GM21619 (cell line): ENCODE data around the gene TMEM242.
"Not testable (repeated sequence)": the region's sequence is repeated elsewhere in the genome, so short reads cannot be mapped to it uniquely, and the experiment has no call there.

Experiments used
- ATAC-seq: cut with Tn5 transposase; IDR thresholded peaks from one replicate; pipeline ENCODE4 v1.9.1; 2021; ENCODE audit not compliant: unreplicated experiment

Gene TMEM242

DNA sequence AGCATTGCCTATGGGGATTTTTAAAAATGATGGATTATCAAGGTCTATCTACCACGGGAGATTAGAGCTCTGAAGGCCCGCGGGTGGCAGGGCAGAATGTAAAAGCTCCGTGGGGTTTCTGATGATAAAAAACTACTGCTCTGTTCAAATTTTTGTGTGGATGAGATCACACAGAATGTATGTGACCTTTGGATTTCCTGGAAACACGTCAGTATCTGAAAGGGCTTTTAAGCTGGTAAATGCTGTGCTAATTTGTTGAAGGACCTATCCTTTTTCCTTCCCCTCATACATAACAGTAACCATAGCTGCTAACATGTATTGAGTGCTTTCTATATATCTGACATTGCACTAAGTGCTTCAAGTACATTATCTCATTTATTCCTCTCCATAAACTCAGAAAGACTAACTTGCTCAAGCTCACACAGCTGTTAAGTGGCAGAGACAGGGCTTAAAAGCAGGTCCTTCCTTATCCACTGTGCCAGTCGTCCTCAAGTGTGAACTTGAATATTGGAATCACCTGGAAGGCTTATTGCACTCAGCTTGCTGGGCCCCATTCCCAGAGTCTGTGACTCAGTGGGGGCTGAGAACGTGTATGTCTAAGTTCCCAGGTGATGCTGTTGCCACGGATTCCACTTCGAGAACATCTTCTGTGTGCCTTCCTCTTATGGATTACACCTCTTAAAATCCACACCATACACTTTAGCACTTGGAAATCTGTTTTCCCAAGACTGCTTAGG lies 1.9 kb upstream of the TMEM242 start:
- no peak for ATAC-seq

DNA sequence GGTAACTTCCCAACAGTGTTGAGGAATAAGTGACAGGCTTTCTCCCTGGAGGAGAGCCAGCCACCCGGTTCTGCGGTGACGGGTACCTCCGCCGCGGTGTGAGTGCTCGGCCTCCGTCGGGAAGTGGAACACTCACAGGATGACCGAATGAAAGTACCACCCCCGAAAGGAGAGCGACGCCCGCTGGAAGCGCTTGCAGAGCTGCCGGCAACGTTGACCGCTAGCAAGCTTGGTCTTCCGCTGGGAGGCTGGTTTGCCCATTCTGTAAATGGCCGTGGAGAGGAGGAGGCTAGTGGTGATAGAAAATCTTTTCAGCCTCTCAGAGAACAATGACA lies 614 bp upstream of the TMEM242 start:
- ATAC-seq = peak; percentile 17

DNA sequence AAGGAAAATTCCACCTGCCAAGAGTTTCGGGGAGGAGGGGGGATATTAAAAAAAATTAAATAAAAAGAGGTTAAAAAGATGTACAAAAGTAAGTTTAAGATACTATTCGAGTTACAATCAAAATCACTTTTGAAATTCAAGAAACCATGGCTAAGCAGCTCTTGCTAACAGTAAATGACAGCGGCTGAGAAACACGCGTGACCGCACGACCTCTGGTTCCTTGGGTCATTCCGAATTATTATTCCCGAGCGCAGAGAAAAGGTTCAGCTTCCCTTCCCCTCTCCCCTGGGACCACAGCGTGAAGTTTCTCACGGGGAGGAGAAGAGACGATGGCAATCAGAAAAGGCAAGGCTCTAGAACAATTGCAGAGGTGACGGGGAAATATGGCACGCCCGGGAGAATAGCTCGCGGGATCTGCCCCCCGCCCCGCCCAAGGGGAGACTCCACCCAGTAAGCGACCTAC lies 496 bp downstream of the TMEM242 start:
- no peak for ATAC-seq

DNA sequence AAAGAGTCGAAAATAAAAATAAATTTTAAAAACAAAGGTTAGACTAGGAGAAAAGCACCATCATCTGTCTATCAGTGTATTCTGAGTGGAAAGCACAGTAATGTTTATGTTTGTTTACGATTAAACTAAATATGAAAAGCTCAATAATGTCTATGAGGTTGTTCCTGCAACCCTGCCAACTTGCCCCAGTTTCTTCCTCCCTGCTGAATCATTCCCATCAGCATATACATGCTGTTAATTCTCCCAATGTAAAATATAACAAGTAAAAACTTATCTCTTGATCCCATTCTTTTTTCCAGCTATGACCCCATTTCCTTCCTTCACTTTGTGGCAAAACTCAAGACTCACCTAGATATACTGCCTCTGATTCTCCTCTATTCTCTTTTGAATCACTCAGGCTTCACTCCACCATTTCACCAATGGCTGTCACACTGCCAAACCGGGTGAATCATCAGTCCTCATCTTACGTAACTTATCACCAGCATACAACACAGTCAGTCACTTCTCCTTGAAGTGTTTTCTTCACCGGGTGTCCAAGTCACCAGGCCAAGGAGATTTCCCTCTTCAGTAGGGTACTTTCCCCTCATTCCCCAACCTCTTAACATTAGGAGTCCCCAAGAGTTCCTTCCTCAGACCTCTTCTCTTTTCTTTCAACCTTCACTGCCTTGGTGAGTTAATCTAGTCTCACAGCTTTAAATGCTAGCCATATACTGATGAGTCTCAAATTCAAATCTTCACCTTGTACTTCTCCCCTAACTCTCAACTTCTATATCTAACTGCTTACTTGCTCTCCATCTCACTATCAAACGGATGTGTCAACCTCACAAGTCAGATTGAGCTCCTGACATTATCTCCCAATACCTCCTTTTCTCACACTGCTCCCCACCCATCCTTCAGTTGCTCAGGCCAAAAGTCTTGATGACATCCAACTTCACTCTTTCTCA lies 6.2 kb downstream of the TMEM242 start:
- no peak for ATAC-seq

DNA sequence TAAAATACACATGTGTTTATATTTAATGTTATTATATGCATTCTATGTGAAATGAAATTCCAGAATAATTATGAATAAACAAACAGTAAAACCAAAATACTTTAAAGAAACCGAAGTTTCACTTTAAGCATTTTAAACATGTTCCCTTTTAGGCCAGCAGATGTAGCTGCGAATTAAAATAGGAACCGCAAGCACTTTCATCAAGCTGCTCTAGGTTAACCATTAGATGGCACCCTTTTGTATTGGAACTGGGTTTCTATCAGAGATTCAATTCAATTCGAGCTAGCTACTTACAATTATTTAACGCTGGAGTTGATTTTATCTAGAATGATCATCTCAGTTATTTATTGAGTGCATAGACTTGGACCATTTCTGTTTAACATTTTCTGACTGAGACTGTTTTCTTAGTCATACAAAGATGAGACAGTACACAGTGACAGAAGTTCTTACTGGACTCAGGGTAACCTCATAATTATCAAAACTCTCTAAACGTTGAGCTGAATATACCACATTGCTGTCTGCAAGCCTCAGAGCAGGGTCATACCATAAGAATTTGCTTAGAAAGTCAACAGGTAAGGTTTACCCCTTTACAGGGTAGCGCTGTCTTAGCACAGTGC lies 8.5 kb downstream of the TMEM242 start:
- peak; percentile 92 for ATAC-seq

DNA sequence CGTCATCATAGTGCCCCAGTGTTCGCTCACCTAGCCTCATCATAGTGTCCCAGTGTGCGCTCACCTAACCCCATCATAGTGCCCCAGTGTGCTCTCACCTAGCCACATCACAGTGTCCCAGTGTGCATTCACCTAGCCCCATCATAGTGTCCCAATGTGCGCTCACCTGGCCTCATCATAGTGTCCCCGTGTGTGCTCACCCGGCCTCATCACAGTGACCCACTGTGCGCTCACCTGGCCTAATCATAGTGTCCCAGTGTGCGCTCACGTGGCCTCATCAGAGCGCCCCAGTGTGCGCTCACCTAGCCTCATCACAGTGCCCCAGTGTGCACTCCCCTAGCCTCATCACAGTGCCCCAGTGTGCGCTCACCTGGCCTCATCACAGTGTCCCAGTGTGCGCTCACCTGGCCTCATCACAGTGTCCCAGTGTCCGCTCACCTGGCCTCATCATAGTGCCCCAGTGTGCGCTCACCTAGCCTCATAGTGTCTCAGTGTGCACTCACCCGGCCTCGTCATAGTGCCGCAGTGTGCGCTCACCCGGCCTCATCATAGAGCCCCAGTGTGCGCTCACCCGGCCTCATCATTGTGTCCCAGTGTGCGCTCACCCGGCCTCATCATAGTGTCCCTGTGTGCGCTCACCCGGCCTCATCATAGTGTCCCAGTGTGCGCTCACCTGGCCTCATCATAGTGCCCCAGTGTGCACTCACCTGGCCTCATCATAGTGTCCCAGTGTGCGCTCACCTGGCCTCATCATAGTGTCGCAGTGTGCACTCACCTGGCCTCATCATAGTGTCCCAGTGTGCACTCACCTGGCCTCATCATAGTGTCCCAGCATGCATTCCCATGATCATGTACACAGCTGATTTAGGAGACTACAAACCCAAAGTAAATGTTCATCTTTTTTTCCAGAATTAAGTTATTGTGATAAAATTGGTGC lies 9.5 kb downstream of the TMEM242 start:
- no peak for ATAC-seq

DNA sequence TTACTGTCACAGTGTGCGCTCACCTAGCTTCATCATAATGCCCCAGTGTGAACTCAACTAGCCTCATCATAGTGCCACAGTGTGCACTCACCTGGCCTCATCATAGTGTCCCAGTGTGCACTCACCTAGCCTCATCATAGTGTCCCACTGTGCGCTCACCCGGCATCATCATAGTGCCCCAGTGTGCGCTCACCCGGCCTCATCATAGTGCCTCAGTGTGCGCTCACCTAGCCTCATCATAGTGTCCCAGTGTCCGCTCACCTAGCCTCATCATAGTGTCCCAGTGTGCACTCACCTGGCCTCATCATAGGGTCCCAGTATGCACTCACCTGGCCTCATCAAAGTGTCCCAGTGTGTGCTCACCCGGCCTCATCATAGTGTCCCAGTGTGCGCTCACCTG lies 10.6 kb downstream of the TMEM242 start:
- no peak for ATAC-seq

DNA sequence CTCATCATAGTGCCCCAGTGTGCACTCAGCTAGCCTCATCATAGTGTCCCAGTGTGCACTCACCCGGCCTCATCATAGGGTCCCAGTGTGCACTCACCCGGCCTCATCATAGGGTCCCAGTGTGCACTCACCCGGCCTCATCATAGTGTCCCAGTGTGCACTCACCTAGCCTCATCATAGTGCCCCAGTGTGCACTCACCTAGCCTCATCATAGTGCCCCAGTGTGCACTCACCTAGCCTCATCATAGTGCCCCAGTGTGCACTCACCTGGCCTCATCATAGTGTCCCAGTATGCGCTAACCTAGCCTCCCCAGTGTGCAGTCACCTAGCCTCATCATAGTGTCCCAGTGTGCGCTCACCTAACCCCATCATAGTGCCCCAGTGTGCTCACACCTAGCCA lies 12.6 kb downstream of the TMEM242 start:
- ATAC-seq = not testable (repeated sequence)

DNA sequence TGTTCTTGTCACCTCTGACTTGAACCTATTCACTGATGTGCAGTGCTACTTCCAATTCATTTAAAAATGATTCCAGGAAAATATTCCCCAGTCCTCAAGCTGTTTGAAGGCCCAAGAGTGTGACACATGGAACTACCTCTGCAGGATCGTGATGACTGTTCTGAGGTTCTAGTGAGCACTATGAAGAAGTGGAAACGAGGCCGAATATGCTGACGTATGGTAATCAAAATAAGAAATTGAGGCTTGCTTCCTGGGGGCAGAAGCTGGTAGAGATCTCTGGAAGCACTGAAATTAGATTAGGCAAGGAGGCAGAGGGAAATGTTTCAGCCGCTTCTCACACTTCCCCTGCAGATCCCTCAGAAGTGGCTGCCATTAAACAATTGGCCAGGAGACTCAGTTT lies 15.7 kb downstream of the TMEM242 start:
- ATAC-seq = no peak

DNA sequence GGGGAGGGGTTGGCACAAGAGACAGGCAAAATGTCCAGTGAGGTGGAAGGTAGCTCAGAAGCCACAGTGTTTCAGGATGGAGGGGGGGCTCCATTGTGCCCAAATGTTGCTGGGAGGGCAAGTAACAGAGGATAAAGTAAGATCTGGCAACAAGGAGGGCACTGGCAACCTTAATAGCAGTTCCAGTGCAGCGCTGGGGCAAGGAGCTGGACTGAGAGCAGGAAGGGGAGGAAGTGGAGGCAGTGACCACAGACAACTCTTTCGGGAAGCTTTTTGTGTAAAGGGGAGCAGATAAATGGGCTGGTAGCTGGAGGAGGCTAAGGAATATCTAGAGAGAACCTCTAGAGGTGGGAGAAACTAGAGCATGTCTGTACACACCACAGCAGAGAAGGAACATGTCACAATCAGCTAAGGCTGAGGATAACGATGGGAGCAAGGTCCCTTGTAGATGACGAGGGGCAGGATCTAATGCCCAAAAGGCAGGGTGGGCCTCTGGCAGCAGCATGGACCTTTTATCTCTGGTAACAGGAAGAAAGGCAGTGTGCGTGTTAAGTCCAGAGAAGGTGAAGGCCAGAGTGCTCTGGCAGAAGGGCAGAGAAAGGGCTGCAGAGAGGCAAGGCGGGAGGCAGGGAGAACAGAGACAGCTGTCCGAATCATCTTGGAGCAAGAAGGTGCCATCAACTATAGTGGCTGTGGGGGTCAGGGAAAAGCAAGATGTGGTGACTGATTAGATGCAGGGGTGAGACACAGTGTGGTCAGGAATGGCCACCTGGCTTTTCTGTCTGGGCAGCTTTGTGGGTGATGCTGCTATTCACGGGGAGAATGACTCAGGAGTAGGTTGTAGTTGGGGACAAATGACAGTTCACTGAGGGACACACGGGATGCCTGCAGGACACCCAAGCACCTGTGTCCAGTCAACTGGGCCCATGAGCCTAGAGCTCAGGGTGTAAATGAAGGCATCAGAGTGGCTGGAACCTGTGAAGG lies 17.4 kb downstream of the TMEM242 start:
- ATAC-seq = no peak

DNA sequence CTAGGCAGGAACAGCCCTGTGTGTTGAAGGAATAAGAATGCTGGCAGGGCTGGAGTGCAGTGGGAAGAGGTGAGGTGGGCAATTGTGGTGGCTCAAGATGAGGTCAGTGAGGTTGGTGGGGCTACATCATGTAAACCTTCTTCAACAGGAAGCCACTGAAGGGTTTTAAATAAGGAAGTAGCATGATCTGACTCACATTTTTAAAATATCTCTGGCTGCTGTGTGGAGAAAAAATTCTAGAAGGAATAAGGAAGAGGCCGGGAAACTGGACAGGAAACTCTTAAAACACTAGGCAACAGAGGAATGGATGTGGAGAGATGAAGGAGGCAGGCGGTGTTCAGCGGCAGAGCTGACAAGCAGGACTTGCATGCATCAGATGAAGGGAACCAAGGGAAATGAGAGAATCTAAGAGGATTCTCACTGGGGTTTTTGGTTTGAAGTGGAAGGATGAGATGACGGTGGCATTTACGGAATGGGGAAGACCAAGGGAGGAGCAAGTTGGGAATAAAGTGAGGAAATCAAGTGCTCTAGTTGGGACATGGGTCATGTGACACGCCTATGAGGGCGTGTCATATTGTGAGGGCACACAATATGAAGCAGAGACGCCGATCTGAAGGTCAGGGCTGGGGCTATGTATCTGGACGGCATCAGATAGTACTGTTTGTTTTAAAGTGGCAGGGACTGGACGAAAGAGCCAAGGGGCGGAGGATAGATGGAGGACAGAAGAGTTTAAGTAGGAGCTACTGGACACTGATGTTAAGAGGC lies 18.2 kb downstream of the TMEM242 start:
- ATAC-seq = no peak

DNA sequence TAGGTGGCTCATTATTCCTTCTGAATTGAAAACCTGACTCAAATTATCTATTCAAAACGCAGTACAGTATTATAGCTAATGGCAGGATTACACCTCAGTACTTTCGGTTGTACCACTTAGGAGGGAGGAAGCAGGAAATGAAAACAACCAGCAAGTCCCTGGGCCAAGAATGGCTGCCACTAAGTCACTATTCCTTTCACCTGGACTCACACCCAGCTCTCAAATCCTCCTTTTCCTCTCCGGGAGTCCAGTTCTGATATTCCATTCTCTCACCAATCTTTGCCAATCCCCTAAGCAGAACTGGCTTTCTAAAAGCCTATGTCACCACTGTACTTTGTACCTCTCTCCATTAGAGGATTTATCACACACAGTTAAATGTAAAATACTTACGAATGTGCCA lies 20.6 kb downstream of the TMEM242 start:
- no peak for ATAC-seq

DNA sequence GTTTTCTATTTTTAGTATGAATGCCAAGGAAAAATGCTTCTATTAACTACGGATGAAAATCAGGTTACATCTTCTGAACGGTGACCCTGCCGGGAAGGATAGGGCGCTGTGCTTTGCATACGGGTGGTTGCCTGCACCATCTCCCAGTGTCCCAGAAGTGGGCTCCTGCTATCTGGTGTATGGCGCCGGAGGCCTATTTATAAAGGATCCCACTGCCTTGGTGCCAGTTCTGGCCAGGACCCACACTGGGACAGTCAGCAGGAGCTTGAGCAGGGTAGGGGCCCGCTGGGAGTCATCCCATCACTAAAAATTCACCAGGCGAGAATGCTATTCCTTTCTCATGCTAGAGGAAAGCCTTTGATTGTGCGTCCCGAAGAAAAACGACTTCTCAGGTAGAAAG lies 22.9 kb downstream of the TMEM242 start:
- no peak for ATAC-seq

DNA sequence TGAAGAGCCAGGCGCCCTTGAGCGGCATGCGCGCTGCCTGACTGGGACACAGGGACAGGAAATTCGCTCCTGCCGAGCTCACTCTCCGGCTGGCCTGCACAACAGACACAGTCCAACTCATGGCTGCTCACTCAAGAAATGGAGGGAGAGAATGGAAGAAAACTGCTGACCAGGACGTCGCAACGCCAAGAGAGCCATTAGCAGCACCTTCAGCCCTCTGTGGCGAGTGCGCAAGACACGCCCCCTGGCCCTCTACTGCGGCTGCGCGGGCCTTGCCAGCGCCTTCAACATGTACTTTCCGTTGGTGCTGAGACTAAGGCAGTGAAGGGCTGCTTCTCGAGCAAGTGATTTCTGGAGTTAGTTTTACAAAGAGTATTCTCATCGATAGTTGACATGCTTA lies 23.3 kb downstream of the TMEM242 start:
- ATAC-seq = no peak

DNA sequence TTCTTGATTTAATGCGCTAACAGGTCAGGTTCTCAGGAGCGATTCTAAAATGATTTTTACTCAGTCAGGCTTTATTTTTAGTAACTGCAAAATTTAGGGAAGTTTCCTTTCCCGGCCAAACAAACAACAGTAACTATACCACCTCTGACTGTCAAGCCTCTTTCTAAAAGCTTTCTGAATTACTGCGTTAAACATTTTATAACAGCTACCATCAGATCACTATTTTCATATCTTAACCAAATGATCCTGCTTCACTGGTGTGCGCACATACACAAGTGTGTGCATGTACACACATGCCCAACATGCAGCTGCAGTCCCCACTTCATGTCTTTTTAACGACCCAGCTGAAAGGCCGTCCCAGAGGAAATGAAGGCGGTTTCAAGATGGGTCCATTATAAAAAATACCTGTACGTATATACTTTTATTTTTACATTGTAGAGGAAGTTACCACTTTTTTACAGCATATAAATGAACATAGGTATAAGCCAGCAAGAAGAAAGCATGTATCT lies 25.0 kb downstream of the TMEM242 start:
- ATAC-seq = no peak

DNA sequence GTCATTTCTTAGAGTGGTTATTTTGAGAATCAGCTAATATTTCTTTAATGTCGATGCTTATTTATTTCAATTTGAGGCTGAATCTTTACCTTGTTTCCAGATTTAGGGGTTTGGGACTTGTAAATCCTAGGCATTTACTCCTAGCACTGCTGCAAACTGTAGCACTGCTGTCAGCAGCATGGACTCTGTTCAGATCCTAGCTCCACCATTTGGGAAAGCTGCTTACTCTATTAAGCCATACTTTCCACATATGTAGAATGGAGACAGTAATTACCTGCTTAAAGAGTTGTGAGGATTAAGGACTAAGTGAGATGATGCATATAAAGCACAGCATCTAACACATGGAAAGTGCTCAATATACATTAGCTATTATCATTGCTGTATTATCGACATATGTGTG lies 28.7 kb downstream of the TMEM242 start:
- no peak for ATAC-seq

DNA sequence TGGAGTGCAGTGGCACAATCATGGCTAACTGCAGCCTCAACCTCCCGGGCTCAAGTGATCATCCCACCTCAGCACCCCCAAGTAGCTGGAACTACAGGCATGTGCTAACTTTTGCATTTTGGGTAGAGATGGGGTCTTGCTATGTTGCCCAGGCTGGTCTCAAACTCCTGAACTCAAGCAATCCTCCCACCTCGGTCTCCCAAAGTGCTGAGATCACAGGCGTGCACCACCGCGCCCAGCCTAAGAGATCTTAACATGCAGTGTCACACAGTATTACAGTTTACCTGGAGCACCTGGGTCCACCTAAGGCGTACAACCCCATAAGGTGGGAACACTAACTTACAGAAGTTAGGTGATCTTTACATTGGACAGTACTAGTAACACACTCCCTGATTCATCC lies 29.5 kb downstream of the TMEM242 start:
- ATAC-seq = no peak

DNA sequence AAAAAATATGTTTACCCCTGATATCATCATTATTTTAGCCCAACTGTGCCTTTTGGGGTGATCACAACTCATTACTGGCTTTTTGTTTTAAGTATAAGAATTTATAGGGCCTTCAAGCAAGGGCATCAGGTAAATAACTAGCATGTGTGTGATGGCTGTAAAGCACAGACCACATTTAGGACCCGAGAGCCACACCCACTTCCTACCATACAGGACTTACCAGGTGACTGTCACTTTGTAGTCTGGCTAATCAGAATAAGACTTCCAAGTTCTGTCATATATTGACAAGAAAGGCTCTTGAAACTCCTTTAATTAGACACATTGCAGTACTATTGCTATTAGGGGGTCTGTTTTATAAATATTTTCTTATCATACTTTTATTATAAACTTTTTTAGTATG lies 31.1 kb downstream of the TMEM242 start:
- no peak for ATAC-seq

DNA sequence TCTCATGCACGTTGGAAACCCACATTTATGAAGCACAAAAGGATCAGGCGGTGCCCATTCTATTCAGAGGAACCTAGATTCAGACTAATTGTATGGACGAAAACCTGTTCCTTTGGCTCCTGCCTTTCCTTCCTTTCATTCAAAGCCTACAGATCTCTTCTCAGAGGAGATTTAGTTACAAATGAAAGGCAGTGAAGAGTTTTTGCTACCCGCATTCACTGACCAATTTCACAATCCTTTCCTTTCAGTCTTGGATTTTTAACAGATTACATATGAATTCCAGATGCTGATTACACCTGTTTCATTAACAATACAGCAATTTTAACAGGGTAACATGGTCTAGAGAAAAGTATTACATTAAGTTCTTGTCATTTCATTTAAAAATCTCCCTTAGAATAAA lies 32.0 kb downstream of the TMEM242 start:
- ATAC-seq = no peak
